GM20000 (cell line): Measurements from ENCODE around the gene FMN1.

Source experiments
- DNase-seq: peaks from one replicate; pipeline ENCODE4 v3.0.0; 2012; ENCODE audit warnings: low spot score
- TF ChIP-seq, protein P1 (sequence below): IDR thresholded peaks from 2 replicates; pipeline ENCODE4 v1.5.1; 2012; ENCODE audit warnings: mild to moderate bottlenecking, control low read depth; ENCODE audit errors: extremely low read depth, missing control alignments

Gene FMN1

DNA sequence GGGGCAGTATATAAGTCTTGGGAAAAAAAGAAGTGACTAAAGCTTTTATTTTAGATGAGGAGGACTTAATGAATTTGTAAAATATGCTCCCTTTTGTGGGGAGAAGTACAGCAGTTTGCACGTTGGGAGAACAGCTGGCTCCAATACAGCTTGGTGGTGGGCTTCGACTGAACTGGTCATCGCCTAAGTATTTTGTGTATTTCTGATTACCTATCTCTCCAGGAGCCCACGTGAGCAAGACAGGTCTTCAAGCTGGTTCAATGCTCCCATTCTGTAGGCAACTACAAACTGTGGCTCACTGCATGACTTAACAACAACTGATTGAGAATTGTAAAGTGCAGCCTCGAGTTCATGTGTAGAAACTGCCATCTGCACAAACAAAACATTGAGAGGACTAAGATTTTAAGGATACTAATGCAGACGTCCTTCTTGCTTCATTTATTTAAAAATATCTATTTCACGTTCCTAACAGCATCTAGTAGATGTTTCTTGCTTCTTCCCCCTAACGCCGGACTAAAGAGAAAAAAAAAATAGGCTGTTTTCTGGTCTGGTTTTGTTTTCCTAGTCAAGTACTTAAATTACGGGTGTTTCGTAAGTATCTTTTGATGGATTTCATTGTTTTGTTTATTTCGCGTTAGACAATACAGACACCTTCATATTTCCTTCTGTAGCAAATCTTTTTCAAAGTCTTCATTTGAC, 478.1 kb downstream of the FMN1 start:
- TF ChIP-seq, protein P1, sequence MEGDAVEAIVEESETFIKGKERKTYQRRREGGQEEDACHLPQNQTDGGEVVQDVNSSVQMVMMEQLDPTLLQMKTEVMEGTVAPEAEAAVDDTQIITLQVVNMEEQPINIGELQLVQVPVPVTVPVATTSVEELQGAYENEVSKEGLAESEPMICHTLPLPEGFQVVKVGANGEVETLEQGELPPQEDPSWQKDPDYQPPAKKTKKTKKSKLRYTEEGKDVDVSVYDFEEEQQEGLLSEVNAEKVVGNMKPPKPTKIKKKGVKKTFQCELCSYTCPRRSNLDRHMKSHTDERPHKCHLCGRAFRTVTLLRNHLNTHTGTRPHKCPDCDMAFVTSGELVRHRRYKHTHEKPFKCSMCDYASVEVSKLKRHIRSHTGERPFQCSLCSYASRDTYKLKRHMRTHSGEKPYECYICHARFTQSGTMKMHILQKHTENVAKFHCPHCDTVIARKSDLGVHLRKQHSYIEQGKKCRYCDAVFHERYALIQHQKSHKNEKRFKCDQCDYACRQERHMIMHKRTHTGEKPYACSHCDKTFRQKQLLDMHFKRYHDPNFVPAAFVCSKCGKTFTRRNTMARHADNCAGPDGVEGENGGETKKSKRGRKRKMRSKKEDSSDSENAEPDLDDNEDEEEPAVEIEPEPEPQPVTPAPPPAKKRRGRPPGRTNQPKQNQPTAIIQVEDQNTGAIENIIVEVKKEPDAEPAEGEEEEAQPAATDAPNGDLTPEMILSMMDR = no peak

More for the DNA sequence above, 478.1 kb downstream of the FMN1 start:
- DNase-seq = no peak
